T-helper 9 cell (primary cell): ENCODE measurements around the gene UGT1A9.
"Not testable (repeated sequence)": the region's sequence is repeated elsewhere in the genome, so short reads cannot be mapped to it uniquely, and the experiment has no call there.

ENCODE experiments used
- DNase-seq: peaks from one replicate; pipeline ENCODE4 v3.0.0-alpha.2; 2020
- total RNA-seq, 2 donors: gene quantifications; one replicate each; lab custom pipeline; 2026; lab: John Stamatoyannopoulos, UW

UGT1A9 gene
- 0 reads per million in 2 donors for total RNA-seq

- no peak for DNase-seq
These were observed at the start of gene UGT1A9 for GRCh38 chr2:233671290-233672161. Gene UGT1A9, plus strand, starts transcription at chr2:233671898. Its CDS starts 37 bp downstream, at chr2:233671935.

- DNase-seq: no peak
These were observed 44.2 kb upstream of the UGT1A9 start for GRCh38 chr2:233627331-233628025.

GRCh38 chr2:233636306-233636705, 35.4 kb upstream of the UGT1A9 start, which contains the start of gene UGT1A10:
Gene UGT1A10, plus strand, starts transcription at chr2:233636448. Its CDS starts 75 bp downstream, at chr2:233636523.
- DNase-seq: not testable (repeated sequence)

GRCh38 chr2:233638836-233639235, 32.9 kb upstream of the UGT1A9 start:
- DNase-seq: no peak

GRCh38 chr2:233639860-233640259, 31.8 kb upstream of the UGT1A9 start:
- DNase-seq: no peak

GRCh38 chr2:233643128-233643527, 28.6 kb upstream of the UGT1A9 start:
- no peak for DNase-seq

- not testable (repeated sequence) for DNase-seq
These were observed 25.7 kb upstream of the UGT1A9 start for GRCh38 chr2:233646033-233646432.

GRCh38 chr2:233650981-233651380, 20.7 kb upstream of the UGT1A9 start:
- no peak for DNase-seq

- DNase-seq: no peak
These were observed 20.3 kb upstream of the UGT1A9 start for GRCh38 chr2:233651430-233651829.

- no peak for DNase-seq
These were observed 17.2 kb upstream of the UGT1A9 start for GRCh38 chr2:233654501-233654900.

GRCh38 chr2:233655043-233655442, 16.7 kb upstream of the UGT1A9 start:
- no peak for DNase-seq

GRCh38 chr2:233655943-233656342, 15.8 kb upstream of the UGT1A9 start:
- not testable (repeated sequence) for DNase-seq

GRCh38 chr2:233656443-233656842, 15.3 kb upstream of the UGT1A9 start:
- no peak for DNase-seq

- no peak for DNase-seq
These were observed 13.1 kb upstream of the UGT1A9 start for GRCh38 chr2:233658610-233659009.

GRCh38 chr2:233663911-233664310, 7.8 kb upstream of the UGT1A9 start:
- no peak for DNase-seq

- no peak for DNase-seq
These were observed 3.0 kb upstream of the UGT1A9 start for GRCh38 chr2:233668605-233669260.

- no peak for DNase-seq
These were observed 1.2 kb downstream of the UGT1A9 start for GRCh38 chr2:233672886-233673285.

- DNase-seq: no peak
These were observed 2.2 kb downstream of the UGT1A9 start for GRCh38 chr2:233673896-233674295.

- DNase-seq: no peak
These were observed 2.6 kb downstream of the UGT1A9 start for GRCh38 chr2:233674314-233674713.

- no peak for DNase-seq
These were observed 3.3 kb downstream of the UGT1A9 start for GRCh38 chr2:233674995-233675394.

- DNase-seq: no peak
These were observed 4.3 kb downstream of the UGT1A9 start for GRCh38 chr2:233676046-233676445.

- DNase-seq: no peak
These were observed 7.5 kb downstream of the UGT1A9 start for GRCh38 chr2:233679196-233679595.

- no peak for DNase-seq
These were observed 8.8 kb downstream of the UGT1A9 start for GRCh38 chr2:233680361-233681045.
